H1 (cell line): ENCODE measurements around the gene CCDC33. TPM values are rescaled to one million over a fixed set of nuclear protein-coding genes. Genes with fewer than 3 reads are reported as not detected.
"Not testable (repeated sequence)": the region's sequence is repeated elsewhere in the genome, so short reads cannot be mapped to it uniquely, and the experiment has no call there.

ENCODE experiments used
- CTCF ChIA-PET: fragments of 300-600 bp; sonication (Branson Sonifier 250); formaldehyde crosslinking; loops from one replicate; lab custom pipeline; 2021; ENCODE audit not compliant: partially characterized antibody; lab: Charles Lee
- POLR2A ChIA-PET: fragments of 300-600 bp; sonication (Branson Sonifier 250); formaldehyde crosslinking; loops from one replicate; lab custom pipeline; 2021; ENCODE audit warnings: inconsistent platforms; ENCODE audit not compliant: partially characterized antibody; lab: Charles Lee
- DNase-seq, 2 experiments: peaks; one replicate each; pipeline versions ENCODE4 v3.0.0 to v3.0.0-alpha.2; 2010 to 2022; ENCODE audit warnings: low spot score in 2 of 2, low read depth in 1 of 2, mixed read lengths in 1 of 2
- FAIRE-seq: peaks from 2 replicates; lab custom pipeline; 2011; peaks lifted over from hg19 to GRCh38; lab: Jason Lieb, UNC
- H2AFZ ChIP-seq: 2 replicates; pipeline ENCODE4 v1.8.1; 2012; ENCODE audit warnings: low read length, inconsistent platforms
- H2AK5ac ChIP-seq: 2 replicates; pipeline ENCODE4 v1.6.1; 2013; ENCODE audit warnings: low read depth, low read length
- H2BK120ac ChIP-seq: replicated peaks from 2 replicates; pipeline ENCODE3; 2013; ENCODE audit warnings: low read depth, low read length, inconsistent platforms
- H2BK12ac ChIP-seq: 2 replicates; pipeline ENCODE4 v1.6.1; 2013; ENCODE audit warnings: low read depth, low read length
- H2BK15ac ChIP-seq: 2 replicates; pipeline ENCODE4 v1.6.1; 2013; ENCODE audit warnings: low read length
- H2BK20ac ChIP-seq: 2 replicates; pipeline ENCODE4 v1.6.1; 2013; ENCODE audit warnings: low read length
- H2BK5ac ChIP-seq: 2 replicates; pipeline ENCODE4 v1.6.1; 2013; ENCODE audit warnings: low read depth, low read length
- H3K14ac ChIP-seq: 2 replicates; pipeline ENCODE4 v1.6.1; 2013; ENCODE audit warnings: inconsistent platforms; ENCODE audit not compliant: insufficient read length
- H3K18ac ChIP-seq: 2 replicates; pipeline ENCODE4 v1.6.1; 2013; ENCODE audit warnings: low read length; ENCODE audit errors: extremely low read depth
- H3K23ac ChIP-seq: 2 replicates; pipeline ENCODE4 v1.6.1; 2013; ENCODE audit warnings: inconsistent platforms; ENCODE audit not compliant: insufficient read length
- H3K23me2 ChIP-seq: 2 replicates; pipeline ENCODE4 v1.6.1; 2013; ENCODE audit warnings: low read depth, low read length
- H3K27ac ChIP-seq: 2 replicates; pipeline ENCODE4 v1.6.1; 2011; ENCODE audit warnings: low read depth, low read length, inconsistent platforms
- H3K27me3 ChIP-seq, 4 experiments: replicated peaks in 1 of 4; 1 replicate in 1 of 4; 2 replicates in 3 of 4; pipeline versions ENCODE4 v1.6.1 to v1.8.1; 2011 to 2013; ENCODE audit warnings: low read length in 3 of 4, mild to moderate bottlenecking in 3 of 4, inconsistent platforms in 2 of 4, mixed read lengths in 2 of 4, moderate library complexity in 1 of 4; ENCODE audit not compliant: control insufficient read depth in 3 of 4, insufficient read depth in 3 of 4; ENCODE audit errors: extremely low read depth in 1 of 4
- H3K36me3 ChIP-seq, 4 experiments: 2 replicates each; pipeline versions ENCODE4 v1.6.1 to v1.8.1; 2011 to 2013; ENCODE audit warnings: mild to moderate bottlenecking in 4 of 4, low read length in 3 of 4, moderate library complexity in 2 of 4, control low read depth in 1 of 4, inconsistent platforms in 1 of 4; ENCODE audit not compliant: insufficient read depth in 4 of 4, control insufficient read depth in 2 of 4
- H3K4ac ChIP-seq: replicated peaks from 2 replicates; pipeline ENCODE3; 2013; ENCODE audit warnings: low read length, low read depth, mixed read lengths, inconsistent platforms; ENCODE audit not compliant: insufficient read length
- H3K4me1 ChIP-seq, 4 experiments: replicated peaks in 1 of 4; 1 replicate in 1 of 4; 2 replicates in 3 of 4; pipeline versions ENCODE4 v1.6.1 to v1.8.1; 2011 to 2013; ENCODE audit warnings: low read length in 3 of 4, inconsistent platforms in 2 of 4, mixed read lengths in 1 of 4; ENCODE audit not compliant: insufficient read depth in 4 of 4, control insufficient read depth in 3 of 4
- H3K4me2 ChIP-seq, 2 experiments: 2 replicates each; pipeline versions ENCODE4 v1.6.1 to v1.8.1; 2011 to 2013; ENCODE audit warnings: low read depth in 2 of 2, low read length in 2 of 2, control low read depth in 1 of 2, inconsistent platforms in 1 of 2, mild to moderate bottlenecking in 1 of 2; ENCODE audit not compliant: insufficient read depth in 1 of 2
- H3K4me3 ChIP-seq, 4 experiments: fragments of 200-600, 300-600 bp in 1 of 4; sonication (generic), shearing (Covaris generic), sonication (Bioruptor Twin) in 1 of 4; 2 replicates each; pipeline versions ENCODE4 v1.5.1 to v1.8.1; 2011 to 2016; ENCODE audit warnings: low read length in 4 of 4, low read depth in 3 of 4, control low read depth in 2 of 4, inconsistent platforms in 2 of 4, mild to moderate bottlenecking in 2 of 4, mixed read lengths in 1 of 4, moderate library complexity in 1 of 4; ENCODE audit not compliant: insufficient read depth in 2 of 4; ENCODE audit errors: extremely low read depth in 1 of 4
- H3K56ac ChIP-seq: replicated peaks from 2 replicates; pipeline ENCODE3; 2013; ENCODE audit warnings: low read depth, mild to moderate bottlenecking, mixed read lengths, low read length, inconsistent platforms; ENCODE audit not compliant: insufficient read length
- H3K79me1 ChIP-seq: 2 replicates; pipeline ENCODE4 v1.6.1; 2013; ENCODE audit warnings: low read depth, low read length, control low read depth
- H3K79me2 ChIP-seq, 2 experiments: 2 replicates each; pipeline versions ENCODE4 v1.6.1 to v1.8.1; 2012 to 2013; ENCODE audit warnings: low read length in 2 of 2, mild to moderate bottlenecking in 2 of 2, inconsistent platforms in 1 of 2; ENCODE audit not compliant: insufficient read depth in 2 of 2, control insufficient read depth in 1 of 2
- H3K9ac ChIP-seq, 4 experiments: replicated peaks in 1 of 4; 1 replicate in 1 of 4; 2 replicates in 3 of 4; pipeline versions ENCODE4 v1.6.1 to v1.8.1; 2011 to 2013; ENCODE audit warnings: low read depth in 3 of 4, low read length in 3 of 4, control low read depth in 2 of 4, mild to moderate bottlenecking in 2 of 4, moderate library complexity in 2 of 4, inconsistent platforms in 1 of 4; ENCODE audit errors: extremely low read depth in 1 of 4
- H3K9me3 ChIP-seq, 2 experiments: 2 replicates each; pipeline versions ENCODE4 v1.6.1 to v1.8.1; 2012 to 2013; ENCODE audit warnings: mild to moderate bottlenecking in 2 of 2, moderate library complexity in 2 of 2, control low read depth in 1 of 2, inconsistent platforms in 1 of 2, low read depth in 1 of 2, low read length in 1 of 2, mixed read lengths in 1 of 2; ENCODE audit not compliant: insufficient read depth in 2 of 2
- H4K20me1 ChIP-seq, 2 experiments: replicated peaks in 1 of 2; 2 replicates each; pipeline versions ENCODE3 to v1.8.1; 2011 to 2013; ENCODE audit warnings: inconsistent platforms in 2 of 2, low read length in 2 of 2, mild to moderate bottlenecking in 1 of 2; ENCODE audit not compliant: insufficient read depth in 2 of 2, control insufficient read depth in 1 of 2
- H4K5ac ChIP-seq: 2 replicates; pipeline ENCODE4 v1.6.1; 2013; ENCODE audit warnings: low read length, low read depth, mixed read lengths, inconsistent platforms; ENCODE audit not compliant: insufficient read length
- H4K8ac ChIP-seq: 2 replicates; pipeline ENCODE4 v1.8.0; 2013; ENCODE audit warnings: mild to moderate bottlenecking, moderate library complexity, low read length, inconsistent platforms; ENCODE audit not compliant: insufficient read depth; ENCODE audit errors: extremely low read depth
- H4K91ac ChIP-seq: replicated peaks from 2 replicates; pipeline ENCODE3; 2013; ENCODE audit warnings: low read length, mixed read lengths, inconsistent platforms; ENCODE audit not compliant: insufficient read length
- WGBS, 2 experiments: shearing (Covaris generic) in 1 of 2; methylation state at CpG; one replicate each; pipeline versions ENCODE4 v1.1.6 to v1.1.7; 2013 to 2015; ENCODE audit warnings: low lambda C conversion rate in 2 of 2, mixed read lengths in 2 of 2, inconsistent platforms in 1 of 2, low coverage in 1 of 2, missing lambda C conversion rate in 1 of 2; ENCODE audit not compliant: insufficient replicate concordance in 2 of 2, insufficient coverage in 1 of 2, insufficient read length in 1 of 2; ENCODE audit errors: extremely low coverage in 1 of 2, missing lambda C conversion rate in 1 of 2; 5-methylcytosine and 5-hydroxymethylcytosine counted together
- polyA plus RNA-seq, 7 experiments: library from polyadenylated mRNA; depleted of rRNA in 3 of 7; stranded (reverse) in 5 of 7; unstranded in 2 of 7; fragments of >200 nt in 5 of 7; fragments of 200-250 nt in 2 of 7; gene quantifications; 1 replicate in 5 of 7; 2 replicates in 1 of 7; 4 replicates in 1 of 7; pipeline versions ENCODE4 v1.2.1 to v1.2.3, GENCODE V29; 2011 to 2013; ENCODE audit warnings: missing spikeins in 2 of 7, mixed read lengths in 2 of 7
- total RNA-seq: library from RNA; stranded (reverse); fragmentation: NEBNext Ultra II Directional; extraction: Animal tissue kit (Norgen Biotek cat#: 25700); gene quantifications from 2 replicates; pipeline ENCODE4 v1.2.1, GENCODE V29; 2021

CCDC33 gene
- total and polyA plus RNA-seq, 2 of the 8 experiments (the other 6 are each of a cell fraction or from before 2014, with no cell fraction given) = 2.0 to 2.7 TPM

GRCh38 chr15:74360855-74361254, 124.7 kb downstream of the CCDC33 start:
- H3K23me2 ChIP-seq, H3K27ac ChIP-seq, H3K14ac ChIP-seq, H2BK20ac ChIP-seq, H4K8ac ChIP-seq, H4K91ac ChIP-seq, H3K79me1 ChIP-seq, H2BK5ac ChIP-seq, H3K4me2 ChIP-seq, H3K23ac ChIP-seq, POLR2A ChIA-PET, H4K5ac ChIP-seq, H2BK12ac ChIP-seq, H2AK5ac ChIP-seq, DNase-seq, H3K9me3 ChIP-seq, H3K18ac ChIP-seq, H2BK120ac ChIP-seq, H4K20me1 ChIP-seq, H3K9ac ChIP-seq, FAIRE-seq, H3K36me3 ChIP-seq, H2BK15ac ChIP-seq, H3K56ac ChIP-seq, H3K4ac ChIP-seq, H3K79me2 ChIP-seq, H3K4me3 ChIP-seq, H2AFZ ChIP-seq: not testable (repeated sequence)
- H3K27me3 ChIP-seq = peaks cover 0 to 12% (median 7%) of the 10 kb centered on the region in 4 experiments; a peak in 5 of 7 replicates
- H3K4me1 ChIP-seq = peaks cover 6 to 23% (median 13%) of the 10 kb centered on the region in 4 experiments
- CTCF ChIA-PET = interaction anchor here (1.2 kb wide), 2 partner anchors 14 to 208 kb away, joined by 3 to 5 read pairs; no protein-coding TSS in a partner anchor
- 85% methylated on average over 1 of the region's 1 CpG; no CpG with 5 or more reads in 1 of the 2 experiments for WGBS, 2 experiments
